Activated CD8-positive, alpha-beta memory T cell treated with anti-CD3 and anti-CD28 coated beads, Interleukin-2, amount 10 ng/mL, durations not matched to agents 7 days and 5 days (primary cell): ENCODE results near the gene CBX4. TPM values are rescaled to one million over a fixed set of nuclear protein-coding genes. Genes with fewer than 3 reads are reported as not detected.

ENCODE experiments used
- ATAC-seq: fragments of 150-1000 bp; cut with Tn5 transposase; one replicate; pipeline ENCODE4 v1.10.0; 2021; ENCODE audit warnings: moderate library complexity
- CTCF ChIA-PET: fragments of 350-600 bp; sonication (Branson Sonifier 250); formaldehyde crosslinking; loops from one replicate; lab custom pipeline; 2021; ENCODE audit warnings: antibody characterized with exemption; lab: Charles Lee
- DNase-seq: peaks from one replicate; pipeline ENCODE4 v3.0.0-alpha.2; 2020
- H3K27ac Mint-ChIP-seq: one replicate; pipeline ENCODE4 v1.8.0; 2021; ENCODE audit warnings: mild to moderate bottlenecking, mixed read lengths
- H3K27me3 Mint-ChIP-seq: one replicate; pipeline ENCODE4 v1.8.0; 2021; ENCODE audit warnings: mixed read lengths
- H3K36me3 Mint-ChIP-seq: one replicate; pipeline ENCODE4 v1.8.0; 2021; ENCODE audit warnings: mild to moderate bottlenecking, mixed read lengths
- H3K4me1 Mint-ChIP-seq: one replicate; pipeline ENCODE4 v1.8.0; 2021; ENCODE audit warnings: mixed read lengths
- H3K4me3 Mint-ChIP-seq: one replicate; pipeline ENCODE4 v1.8.0; 2021; ENCODE audit warnings: mild to moderate bottlenecking, moderate library complexity, mixed read lengths
- H3K9me3 Mint-ChIP-seq: one replicate; pipeline ENCODE4 v1.8.0; 2022; ENCODE audit warnings: low read depth, mixed read lengths
- total RNA-seq, 2 experiments: library from RNA; stranded (reverse); gene quantifications; one replicate each; pipeline ENCODE4 v1.2.3, GENCODE V29; 2021

CBX4 gene
- total RNA-seq, 2 experiments from 2014 or later = 28.3 to 36.7 TPM

DNA sequence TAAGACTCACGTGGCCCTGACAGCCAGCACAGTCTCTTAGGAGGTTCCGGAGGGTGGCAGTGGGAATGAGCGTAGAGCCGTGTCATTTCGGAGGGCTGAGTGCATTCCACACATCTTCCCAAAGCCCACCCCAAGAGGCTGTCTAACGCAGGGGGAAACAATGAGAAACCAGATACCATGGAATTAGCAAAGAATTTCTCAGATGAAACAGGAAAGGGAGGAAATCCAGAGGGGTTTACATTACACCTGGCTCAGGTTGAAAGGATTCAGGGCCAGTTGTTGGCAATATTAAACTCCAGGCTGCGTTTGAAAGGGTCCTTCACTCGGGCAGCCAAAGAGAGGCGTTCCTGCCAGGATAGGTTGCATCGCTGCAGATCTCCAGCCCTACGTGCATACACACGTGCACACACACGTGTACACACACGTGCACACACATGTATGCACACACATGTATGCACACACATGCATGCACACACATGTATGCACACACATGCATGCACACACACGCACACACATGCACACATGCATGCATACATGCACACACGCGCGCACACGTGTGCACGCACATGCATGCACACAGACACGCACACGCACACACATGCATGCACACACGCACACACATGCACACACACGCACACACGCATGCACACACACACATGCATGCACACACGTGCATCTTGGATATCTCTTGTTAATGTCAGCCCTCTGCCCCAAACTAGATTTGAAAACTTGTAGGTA lies 12.2 kb downstream of the CBX4 start:
- Mint-ChIP-seq H3K36me3 (no peaks in the 10 kb centered on the region), H3K27ac (no peak overlapping the region), H3K27me3 (peaks cover 22% of the 10 kb centered on the region), H3K4me3 (no peak overlapping the region), H3K4me1 (peaks cover 14% of the 10 kb centered on the region), H3K9me3 (peaks cover 2% of the 10 kb centered on the region)
- ATAC-seq (no peak), DNase-seq (no peak)
- CTCF ChIA-PET = interaction anchor here (0.9 to 1.8 kb wide), 2 partner anchors 9 kb away, joined by 4 to 7 read pairs; no protein-coding TSS in a partner anchor

DNA sequence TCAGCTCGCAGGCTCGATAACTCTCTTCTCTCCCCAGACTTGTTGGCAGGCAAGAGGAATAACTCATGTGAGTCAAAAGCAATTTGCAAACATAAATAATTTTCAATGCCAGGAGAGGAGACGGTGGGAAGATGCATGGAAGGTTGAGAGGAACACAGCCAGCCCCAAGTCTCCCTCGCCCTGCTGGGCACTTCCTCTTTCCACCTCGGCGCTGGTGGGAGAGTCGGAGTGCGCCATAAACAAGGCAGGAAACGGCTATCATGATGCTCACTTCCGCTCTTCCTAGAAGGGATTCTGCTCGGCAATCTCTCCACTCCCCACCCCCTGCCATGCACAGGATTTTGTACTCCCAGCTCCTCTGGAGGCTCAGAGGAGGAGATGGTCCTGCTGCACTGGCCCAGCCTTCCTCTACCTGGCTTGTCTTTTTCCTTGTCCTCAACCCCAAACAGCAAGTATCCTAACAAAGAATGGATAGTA lies 13.0 kb downstream of the CBX4 start:
- H3K4me3 Mint-ChIP-seq = no peak overlapping the region
- H3K9me3 Mint-ChIP-seq = peaks cover 2% of the 10 kb centered on the region
- no peaks in the 10 kb centered on the region for H3K36me3 Mint-ChIP-seq
- H3K27me3 Mint-ChIP-seq = peaks cover 22% of the 10 kb centered on the region
- ATAC-seq = no peak
- H3K4me1 Mint-ChIP-seq = peaks cover 14% of the 10 kb centered on the region
- CTCF ChIA-PET = interaction anchor here (0.6 to 1.7 kb wide), 4 partner anchors 10 to 85 kb away, joined by 3 to 6 read pairs (median 4); partner anchors contain the start of gene CBX4
- H3K27ac Mint-ChIP-seq = no peak overlapping the region
- no peak for DNase-seq

DNA sequence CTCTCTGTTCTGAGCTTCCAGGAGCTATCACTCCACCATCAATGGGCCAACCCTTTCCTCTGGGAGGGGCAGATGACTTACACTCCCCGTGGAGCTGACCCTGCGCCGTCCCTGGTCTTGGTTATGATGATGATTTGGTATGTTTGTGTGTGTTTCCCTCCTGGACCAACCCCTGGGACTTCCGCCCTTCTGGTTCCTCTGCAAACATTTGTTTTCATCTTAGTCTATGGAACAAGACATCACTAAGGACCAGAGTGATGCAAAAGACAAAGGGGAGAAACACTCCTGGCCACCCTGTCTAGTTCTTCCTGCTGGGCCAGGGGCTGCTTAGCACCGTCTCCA lies 13.7 kb downstream of the CBX4 start:
- H3K4me3 Mint-ChIP-seq = no peak overlapping the region
- ATAC-seq (no peak), DNase-seq (no peak)
- H3K27me3 Mint-ChIP-seq = peaks cover 26% of the 10 kb centered on the region
- H3K27ac Mint-ChIP-seq = no peak overlapping the region
- no peaks in the 10 kb centered on the region for H3K36me3 Mint-ChIP-seq
- peaks cover 2% of the 10 kb centered on the region for H3K9me3 Mint-ChIP-seq
- CTCF ChIA-PET = interaction anchor here (1.0 to 2.9 kb wide), 3 partner anchors 11 to 85 kb away, joined by 3 to 9 read pairs (median 6); partner anchors contain the start of gene CBX4
- peaks cover 14% of the 10 kb centered on the region for H3K4me1 Mint-ChIP-seq

DNA sequence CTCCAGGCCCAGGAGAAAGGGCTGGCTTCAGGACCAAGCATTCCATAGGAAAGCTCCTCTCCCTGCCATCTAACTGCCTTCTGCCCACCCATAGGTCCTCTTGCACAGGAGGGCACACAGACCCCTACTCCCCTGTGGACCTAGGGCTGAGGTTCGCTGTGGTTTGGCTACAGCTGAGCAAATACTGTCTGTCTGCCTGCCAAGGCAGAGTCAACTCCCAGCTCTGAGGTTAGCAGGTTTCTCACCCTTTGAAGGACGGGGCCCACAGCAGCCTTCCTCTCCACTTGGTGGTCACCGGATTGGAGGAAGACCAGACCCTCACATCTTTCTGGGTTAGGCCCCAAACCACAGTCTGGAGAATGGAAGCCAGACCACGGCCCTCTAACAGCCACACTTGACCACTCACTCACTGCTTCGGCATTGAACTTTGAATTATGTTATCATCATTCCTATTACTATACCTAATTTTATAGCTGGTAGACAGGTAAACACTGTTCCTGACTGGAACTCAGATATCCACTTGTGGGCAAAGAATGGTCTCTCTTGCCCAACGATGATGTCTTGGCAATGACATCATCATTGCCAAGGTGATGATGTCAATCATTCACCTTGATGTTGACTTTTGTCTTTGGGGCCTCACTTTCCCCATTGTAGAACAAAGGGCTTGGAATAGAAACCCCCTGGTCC lies 14.2 kb downstream of the CBX4 start:
- CTCF ChIA-PET = interaction anchor here (1.0 to 2.9 kb wide), 5 partner anchors 10 to 84 kb away, joined by 3 to 9 read pairs (median 3); partner anchors contain the start of gene CBX4
- Mint-ChIP-seq H3K36me3 (no peaks in the 10 kb centered on the region), H3K4me3 (no peak overlapping the region), H3K9me3 (peaks cover 2% of the 10 kb centered on the region), H3K4me1 (peaks cover 14% of the 10 kb centered on the region), H3K27me3 (peaks cover 30% of the 10 kb centered on the region), H3K27ac (no peak overlapping the region)
- ATAC-seq (no peak), DNase-seq (no peak)

DNA sequence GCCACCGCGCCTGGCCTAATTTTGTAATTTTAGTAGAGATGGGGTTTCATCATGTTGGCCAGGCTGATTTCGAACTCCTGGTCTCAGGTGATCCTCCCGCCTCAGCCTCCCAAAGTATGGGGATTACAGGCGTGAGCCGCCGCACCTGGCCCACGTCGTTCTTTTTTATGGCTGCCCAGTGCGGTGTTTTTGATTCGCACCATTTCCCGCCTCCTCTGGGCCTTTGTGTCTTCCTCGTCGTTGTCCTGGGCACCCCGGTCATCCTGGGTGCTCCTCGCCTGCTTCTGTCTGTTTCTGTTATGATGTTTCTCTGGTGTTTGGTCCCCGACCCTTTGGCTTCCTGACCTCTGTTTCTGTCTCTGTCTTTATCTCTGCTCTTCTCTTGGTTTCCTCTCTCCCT lies 15.0 kb downstream of the CBX4 start:
- peaks cover 2% of the 10 kb centered on the region for H3K9me3 Mint-ChIP-seq
- H3K27ac Mint-ChIP-seq = no peak overlapping the region
- CTCF ChIA-PET = interaction anchor here (1.2 to 2.9 kb wide), 4 partner anchors 10 to 35 kb away, joined by 3 to 9 read pairs (median 3); no protein-coding TSS in a partner anchor
- no peaks in the 10 kb centered on the region for H3K36me3 Mint-ChIP-seq
- ATAC-seq = no peak
- H3K27me3 Mint-ChIP-seq = peaks cover 38% of the 10 kb centered on the region
- H3K4me1 Mint-ChIP-seq = peaks cover 14% of the 10 kb centered on the region
- no peak overlapping the region for H3K4me3 Mint-ChIP-seq
- DNase-seq = no peak

DNA sequence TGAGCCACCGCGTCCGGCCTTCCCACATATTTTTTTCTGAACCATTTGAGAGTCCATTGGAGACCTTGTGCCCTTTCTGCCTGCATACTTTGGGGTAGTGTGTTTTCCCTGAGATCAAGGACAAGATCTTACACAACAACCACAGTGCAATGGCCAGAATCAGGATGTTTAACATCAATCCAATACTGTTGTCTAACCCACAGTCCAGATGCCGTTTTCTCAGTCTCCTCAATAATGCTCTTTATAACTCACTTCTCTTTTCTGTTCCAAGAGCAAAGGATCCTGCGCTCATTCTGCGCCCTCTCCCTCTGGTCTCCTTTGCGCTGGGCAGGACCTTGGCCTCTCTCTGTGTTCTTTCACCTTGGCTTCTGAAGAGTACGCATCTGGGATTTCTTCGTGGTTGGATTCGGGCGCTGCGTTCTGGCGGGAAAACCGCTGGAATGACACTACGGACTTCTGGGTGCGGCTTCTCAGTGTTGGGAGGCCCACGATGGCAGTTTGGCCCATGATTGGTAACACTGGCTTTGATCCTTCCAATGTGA lies 16.6 kb downstream of the CBX4 start:
- Mint-ChIP-seq H3K4me1 (peaks cover 14% of the 10 kb centered on the region), H3K36me3 (no peaks in the 10 kb centered on the region), H3K4me3 (no peak overlapping the region), H3K9me3 (peaks cover 2% of the 10 kb centered on the region), H3K27ac (no peak overlapping the region), H3K27me3 (peaks cover 54% of the 10 kb centered on the region)
- DNase-seq (no peak), ATAC-seq (no peak)
- CTCF ChIA-PET = interaction anchor here (1.5 to 2.9 kb wide), 2 partner anchors 10 to 14 kb away, joined by 3 to 9 read pairs; no protein-coding TSS in a partner anchor

DNA sequence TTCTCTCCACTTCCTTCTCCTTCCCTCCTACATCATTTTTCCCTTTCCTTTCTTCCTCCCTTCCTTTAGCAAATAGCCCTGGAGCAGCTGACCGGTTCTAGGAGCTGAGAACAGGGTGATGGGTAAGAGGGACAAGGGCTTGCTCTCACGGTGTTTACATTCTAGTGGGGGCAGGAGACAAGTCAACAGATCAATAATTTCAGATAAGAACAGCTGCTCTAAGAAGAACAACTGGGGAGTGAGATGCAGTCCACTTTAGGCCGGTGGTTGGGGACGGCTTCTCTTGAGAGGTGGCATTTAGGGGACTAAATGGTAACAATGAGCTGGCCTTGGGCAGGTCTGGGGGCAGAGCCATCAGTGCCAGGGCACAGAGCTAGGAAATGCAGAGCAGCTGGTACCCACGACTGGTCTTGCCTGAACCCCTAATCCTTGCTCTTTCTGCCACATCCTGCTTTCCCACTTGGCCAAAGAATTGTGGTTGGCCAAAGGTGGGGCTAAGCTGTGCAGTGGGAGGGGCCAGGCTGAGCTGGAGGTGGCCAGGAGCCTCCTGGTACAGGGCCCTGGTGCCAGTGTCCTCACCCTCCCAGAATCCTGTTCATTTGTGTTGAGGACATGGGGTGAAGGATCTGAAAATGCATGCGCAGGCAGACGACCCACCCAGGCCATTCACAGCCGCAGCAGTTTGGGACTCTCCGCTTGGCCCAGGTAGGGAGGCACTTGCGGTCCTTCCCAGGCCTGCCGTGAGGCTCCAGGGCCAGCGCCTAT lies 17.7 kb downstream of the CBX4 start:
- CTCF ChIA-PET = interaction anchor here (0.9 to 1.6 kb wide), 4 partner anchors 9 to 75 kb away, joined by 3 to 7 read pairs (median 5); no protein-coding TSS in a partner anchor
- Mint-ChIP-seq H3K36me3 (no peaks in the 10 kb centered on the region), H3K27ac (no peak overlapping the region), H3K4me1 (peaks cover 10% of the 10 kb centered on the region), H3K4me3 (no peak overlapping the region), H3K9me3 (no peaks in the 10 kb centered on the region), H3K27me3 (peaks cover 65% of the 10 kb centered on the region)
- no peak for DNase-seq
- no peak for ATAC-seq

DNA sequence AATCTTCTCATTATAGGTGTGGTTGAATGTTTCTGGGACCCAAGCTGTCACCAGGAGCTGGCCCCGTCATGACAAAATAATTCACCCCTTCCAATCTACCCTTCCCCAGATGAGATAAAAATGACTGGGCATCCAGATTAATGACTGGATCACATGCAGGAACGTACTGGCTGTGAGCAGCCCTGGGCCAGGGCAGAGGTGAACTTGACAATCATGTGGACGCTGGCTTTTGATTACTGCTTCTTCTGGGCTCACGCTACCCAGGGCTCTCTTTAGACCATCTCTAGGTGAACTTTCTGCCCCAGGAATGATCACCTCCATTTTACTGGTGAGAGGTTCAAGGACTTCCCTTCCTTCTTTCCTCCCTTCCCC lies 18.3 kb downstream of the CBX4 start:
- Mint-ChIP-seq H3K4me3 (no peak overlapping the region), H3K9me3 (no peaks in the 10 kb centered on the region), H3K4me1 (peaks cover 5% of the 10 kb centered on the region), H3K27ac (no peak overlapping the region), H3K27me3 (peaks cover 70% of the 10 kb centered on the region), H3K36me3 (no peaks in the 10 kb centered on the region)
- DNase-seq (no peak), ATAC-seq (no peak)
- CTCF ChIA-PET = interaction anchor here (0.9 to 1.6 kb wide), 4 partner anchors 14 to 75 kb away, joined by 3 to 7 read pairs (median 5); partner anchors contain the start of gene CBX4

DNA sequence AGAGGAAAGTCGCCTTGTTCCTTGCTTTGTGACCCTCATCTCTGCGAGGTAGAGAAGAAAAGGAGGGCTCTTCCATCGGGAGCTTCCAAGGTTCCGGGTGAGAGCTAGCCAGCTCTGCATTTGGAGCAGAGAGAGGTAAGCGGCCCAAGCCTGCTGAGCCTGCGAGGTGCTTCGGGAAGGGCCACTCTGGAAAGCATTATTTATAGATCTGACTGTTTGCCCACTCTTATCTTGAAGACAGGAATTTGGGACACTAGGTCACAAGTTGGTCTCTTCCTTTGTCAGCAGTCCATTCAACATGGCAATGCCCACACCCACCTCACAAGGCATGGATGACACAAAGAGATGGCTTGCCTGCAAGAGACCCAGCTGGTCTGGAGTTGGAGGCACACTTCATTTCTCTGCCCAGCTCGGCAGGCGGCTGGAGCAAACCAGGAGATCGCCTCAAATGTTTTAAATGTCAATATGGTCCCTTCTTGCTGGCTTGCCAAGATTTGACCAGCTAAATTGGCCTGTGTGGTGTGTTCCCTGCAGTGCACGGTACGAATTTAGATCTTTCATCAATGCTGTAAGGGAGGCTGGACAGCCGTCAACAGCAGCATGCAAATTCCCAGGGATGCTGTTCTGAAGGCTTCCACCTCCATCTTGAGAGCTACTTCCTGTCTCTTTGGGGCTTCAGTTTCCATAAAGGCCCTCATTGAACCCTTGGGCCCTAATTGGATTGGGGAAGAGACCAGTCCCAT lies 19.5 kb downstream of the CBX4 start:
- ATAC-seq (no peak), DNase-seq (no peak)
- Mint-ChIP-seq H3K4me1 (no peaks in the 10 kb centered on the region), H3K27me3 (peaks cover 67% of the 10 kb centered on the region), H3K36me3 (no peaks in the 10 kb centered on the region), H3K4me3 (no peak overlapping the region), H3K27ac (no peak overlapping the region), H3K9me3 (no peaks in the 10 kb centered on the region)
- CTCF ChIA-PET = interaction anchor here (1.3 to 3.6 kb wide), 6 partner anchors 14 to 74 kb away, joined by 3 to 16 read pairs (median 8); partner anchors contain the start of gene CBX4

DNA sequence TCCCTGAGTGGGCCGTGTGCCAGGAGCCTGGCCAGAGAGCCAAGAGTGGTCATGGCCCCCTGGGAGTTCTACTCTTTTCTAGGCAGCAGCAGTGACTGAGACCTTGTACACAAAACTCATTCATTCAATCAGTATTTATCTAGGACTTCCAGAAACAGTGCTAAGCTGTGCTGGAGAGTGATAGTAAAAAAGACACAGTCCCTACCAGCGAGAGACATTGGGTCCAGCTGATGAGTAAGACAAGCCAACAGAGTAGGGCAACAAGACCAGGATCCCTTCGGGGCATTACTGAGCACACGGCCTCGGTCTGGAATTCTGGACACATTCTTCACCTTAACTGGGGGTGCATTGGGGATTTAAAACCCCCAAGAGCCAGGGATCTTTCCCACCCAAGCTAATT lies 20.2 kb downstream of the CBX4 start:
- Mint-ChIP-seq H3K4me1 (peaks cover 3% of the 10 kb centered on the region), H3K27me3 (peaks cover 68% of the 10 kb centered on the region), H3K9me3 (no peaks in the 10 kb centered on the region), H3K4me3 (no peak overlapping the region), H3K27ac (no peak overlapping the region), H3K36me3 (no peaks in the 10 kb centered on the region)
- DNase-seq (no peak), ATAC-seq (no peak)
- CTCF ChIA-PET = interaction anchor here (1.5 to 3.6 kb wide), 7 partner anchors 9 to 173 kb away, joined by 4 to 16 read pairs (median 7); no protein-coding TSS in a partner anchor

DNA sequence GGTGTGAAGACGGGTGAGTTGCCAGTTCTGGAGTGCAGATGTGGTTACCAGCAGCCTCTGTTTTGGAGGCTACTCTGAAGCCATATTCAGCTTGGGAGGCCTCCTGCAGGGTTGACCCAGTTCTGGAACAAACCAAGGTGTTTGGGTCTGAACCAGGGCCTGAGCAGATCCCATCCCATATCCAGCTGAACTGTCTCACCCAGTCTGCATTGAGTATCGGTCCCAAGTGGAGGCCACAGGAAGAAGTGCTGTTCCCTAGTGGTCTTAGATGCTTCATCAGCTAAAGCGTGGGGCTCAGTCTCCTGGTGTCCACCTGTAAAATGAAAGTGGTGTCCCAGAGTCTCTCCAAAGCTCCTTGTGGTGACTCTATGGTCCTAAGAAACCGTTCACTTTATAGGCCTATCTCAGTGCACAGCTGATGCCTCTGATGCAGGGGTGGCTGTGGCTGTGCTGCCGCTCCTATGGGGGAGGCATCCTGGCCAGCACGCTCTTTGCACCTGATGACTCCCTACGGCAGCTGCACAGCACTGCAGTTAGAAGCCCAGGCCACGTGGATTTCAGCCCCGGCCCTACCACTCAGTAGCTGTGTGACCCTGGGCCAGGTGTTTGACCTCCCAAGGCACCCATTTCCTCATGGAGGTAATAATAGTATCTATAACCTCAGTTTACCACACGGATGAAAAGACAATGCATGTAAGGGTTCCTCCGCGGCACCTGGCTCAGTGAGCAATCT lies 21.0 kb downstream of the CBX4 start:
- H3K27me3 Mint-ChIP-seq = peaks cover 66% of the 10 kb centered on the region
- DNase-seq = no peak
- CTCF ChIA-PET = interaction anchor here (1.1 to 3.6 kb wide), 10 partner anchors 10 to 174 kb away, joined by 3 to 16 read pairs (median 7); partner anchors contain the start of genes CBX4 and CBX8
- no peaks in the 10 kb centered on the region for H3K36me3 Mint-ChIP-seq
- no peak overlapping the region for H3K4me3 Mint-ChIP-seq
- H3K9me3 Mint-ChIP-seq = no peaks in the 10 kb centered on the region
- no peak overlapping the region for H3K27ac Mint-ChIP-seq
- ATAC-seq = no peak
- H3K4me1 Mint-ChIP-seq = peaks cover 3% of the 10 kb centered on the region
